A549 (cell line): ENCODE results near the gene SHC2. TPM values are rescaled to one million over a fixed set of nuclear protein-coding genes. Genes with fewer than 3 reads are reported as not detected.

Experiments used
- ATAC-seq, 2 experiments: fragments of 200-7000 bp in 1 of 2; fragments of >200 bp in 1 of 2; cut with Nextera tagmentation in 1 of 2; cut with Tn5 transposase in 1 of 2; 3 replicates each; pipeline versions ENCODE4 v1.8.0 to v1.9.1; 2018 to 2020; ENCODE audit warnings: mild to moderate bottlenecking in 1 of 2, moderate library complexity in 1 of 2
- CTCF ChIA-PET: fragments of 300-600 bp; sonication (Branson Sonifier 250); formaldehyde crosslinking; extraction: SDS; loops from one replicate; lab custom pipeline; 2021; ENCODE audit warnings: antibody characterized with exemption, inconsistent platforms; lab: Yijun Ruan, JAX
- POLR2A ChIA-PET: fragments of 350-600 bp; formaldehyde crosslinking; extraction: SDS; loops from one replicate; lab custom pipeline; 2021; ENCODE audit warnings: antibody characterized with exemption, inconsistent platforms; lab: Yijun Ruan, JAX
- DNase-seq, 2 experiments: peaks; one replicate each; pipeline versions ENCODE4 v3.0.0 to v3.0.0-alpha.2; 2011 to 2016; ENCODE audit warnings: low read depth in 1 of 2, low spot score in 1 of 2
- FAIRE-seq: peaks from 2 replicates; lab custom pipeline; 2011; peaks lifted over from hg19 to GRCh38; lab: Jason Lieb, UNC
- H3K27ac ChIP-seq, 2 experiments: fragments of >200 bp; sonication (Bioruptor Twin); formaldehyde crosslinking; 3 replicates each; pipeline ENCODE4 v1.5.1; 2016 to 2017
- H3K4me1 ChIP-seq: fragments of >200 bp; sonication (Bioruptor Twin); formaldehyde crosslinking; 3 replicates; pipeline ENCODE4 v1.6.1; 2016
- H3K4me2 ChIP-seq: fragments of >200 bp; sonication (Bioruptor Twin); formaldehyde crosslinking; 3 replicates; pipeline ENCODE4 v1.6.1; 2016
- H3K4me3 ChIP-seq: fragments of >200 bp; sonication (Bioruptor Twin); formaldehyde crosslinking; 3 replicates; pipeline ENCODE4 v1.5.1; 2016
- H3K9me3 ChIP-seq: fragments of >200 bp; sonication (Bioruptor Twin); formaldehyde crosslinking; 3 replicates; pipeline ENCODE4 v1.6.1; 2016
- CHD2 ChIP-seq: fragments of 150-350 bp; IDR thresholded peaks from 2 replicates; pipeline ENCODE4 v1.6.1; 2014; ENCODE audit warnings: low read length; ENCODE audit not compliant: partially characterized antibody
- CHD4 ChIP-seq: fragments of 200-600 bp; sonication (generic); IDR thresholded peaks from 2 replicates; pipeline ENCODE4 v1.6.1; 2016; ENCODE audit warnings: antibody characterized with exemption, mild to moderate bottlenecking, borderline replicate concordance
- EHF ChIP-seq: fragments of 250-450 bp; sonication (Bioruptor Pico); IDR thresholded peaks from 2 replicates; pipeline ENCODE4 v1.5.0; 2020; ENCODE audit warnings: mild to moderate bottlenecking
- HEYL ChIP-seq: fragments of 250-450 bp; sonication (Bioruptor Pico); IDR thresholded peaks from 2 replicates; pipeline ENCODE4 v1.8.0; 2021; ENCODE audit warnings: mild to moderate bottlenecking, moderate library complexity
- JUNB ChIP-seq: fragments of >200 bp; sonication (Bioruptor Twin); formaldehyde crosslinking; IDR thresholded peaks from 2 replicates; pipeline ENCODE4 v1.6.1; 2016
- RCOR1 ChIP-seq: fragments of 150-350 bp; IDR thresholded peaks from 2 replicates; pipeline ENCODE4 v1.6.1; 2014; ENCODE audit warnings: antibody characterized with exemption, low read length, low read depth
- RNF2 ChIP-seq: fragments of 200-600 bp; sonication (generic); IDR thresholded peaks from 2 replicates; pipeline ENCODE4 v1.6.1; 2016; ENCODE audit warnings: low read depth, mild to moderate bottlenecking, antibody characterized with exemption, moderate library complexity, borderline replicate concordance
- SREBF2 ChIP-seq: fragments of 450-650 bp; IDR thresholded peaks from 2 replicates; pipeline ENCODE4 v1.6.1; 2014; ENCODE audit warnings: mild to moderate bottlenecking, moderate library complexity
- ZC3H11A ChIP-seq: fragments of 450-650 bp; IDR thresholded peaks from 2 replicates; pipeline ENCODE4 v1.6.1; 2014; ENCODE audit warnings: antibody characterized with exemption, mild to moderate bottlenecking
- WGBS: methylation state at CpG from one replicate; pipeline ENCODE4 v1.1.6; 2017; ENCODE audit errors: missing lambda C conversion rate; 5-methylcytosine and 5-hydroxymethylcytosine counted together
- polyA plus RNA-seq, 4 experiments: library from polyadenylated mRNA; depleted of rRNA in 3 of 4; stranded (reverse); fragments of >200 nt; fragmentation: RNase III in 1 of 4; extraction: RNeasy Plus Mini Kit Qiagen cat#74134 plus additional on column Dnase treatment in 1 of 4; gene quantifications; 2 replicates in 3 of 4; 3 replicates in 1 of 4; pipeline ENCODE4 v1.2.3, GENCODE V29; 2011 to 2017
- TF ChIP-seq, protein P1 (sequence below): IDR thresholded peaks from 2 replicates; pipeline ENCODE4 v1.6.1; 2012
- TF ChIP-seq, protein P2 (sequence below): fragments of >200 bp; sonication (Bioruptor Twin); formaldehyde crosslinking; IDR thresholded peaks from 3 replicates; pipeline ENCODE4 v1.5.1; 2016
- TF ChIP-seq, protein P3 (sequence below): IDR thresholded peaks from 2 replicates; pipeline ENCODE4 v1.6.1; 2012
- TF ChIP-seq, protein P4 (sequence below): fragments of 200-600 bp; sonication (generic); IDR thresholded peaks from 2 replicates; pipeline ENCODE4 v1.6.1; 2016; ENCODE audit warnings: antibody characterized with exemption, mild to moderate bottlenecking, moderate library complexity

The SHC2 gene
- polyA plus RNA-seq, 2 of the 4 experiments (the other 2 are of a cell fraction), result 0.36 to 0.58 TPM

DNA sequence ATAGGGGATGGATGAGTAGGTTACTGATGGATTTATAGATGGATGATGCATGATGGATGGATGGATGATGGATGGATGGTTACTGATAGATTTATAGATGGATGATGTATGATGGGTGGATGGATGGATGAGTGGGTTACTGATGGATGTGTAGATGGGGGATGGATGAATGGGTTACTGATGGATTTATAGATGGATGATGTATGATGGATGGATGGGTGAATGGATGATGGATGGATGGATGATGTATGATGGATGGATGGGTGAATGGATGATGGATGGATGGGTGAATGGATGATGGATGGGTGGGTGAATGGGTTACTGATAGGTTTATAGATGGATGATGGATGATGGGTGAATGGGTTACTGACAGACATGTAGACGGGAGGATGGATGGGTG lies 45.5 kb downstream of the SHC2 start:
- FAIRE-seq (no peak), ATAC-seq (no peak), DNase-seq (no peak)
- H3K27ac ChIP-seq, result no peak overlapping the region
- ChIA-PET CTCF (no interaction called here), POLR2A (no interaction called here)
- no peaks in the 10 kb centered on the region for H3K4me1 ChIP-seq
- no peak for TF ChIP-seq RNF2
- no peak for TF ChIP-seq RCOR1
- no peak for TF ChIP-seq ZC3H11A
- TF ChIP-seq, protein P1, sequence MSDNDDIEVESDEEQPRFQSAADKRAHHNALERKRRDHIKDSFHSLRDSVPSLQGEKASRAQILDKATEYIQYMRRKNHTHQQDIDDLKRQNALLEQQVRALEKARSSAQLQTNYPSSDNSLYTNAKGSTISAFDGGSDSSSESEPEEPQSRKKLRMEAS, result no peak
- TF ChIP-seq HEYL, result no peak
- no peak for TF ChIP-seq SREBF2
- TF ChIP-seq, protein P2, sequence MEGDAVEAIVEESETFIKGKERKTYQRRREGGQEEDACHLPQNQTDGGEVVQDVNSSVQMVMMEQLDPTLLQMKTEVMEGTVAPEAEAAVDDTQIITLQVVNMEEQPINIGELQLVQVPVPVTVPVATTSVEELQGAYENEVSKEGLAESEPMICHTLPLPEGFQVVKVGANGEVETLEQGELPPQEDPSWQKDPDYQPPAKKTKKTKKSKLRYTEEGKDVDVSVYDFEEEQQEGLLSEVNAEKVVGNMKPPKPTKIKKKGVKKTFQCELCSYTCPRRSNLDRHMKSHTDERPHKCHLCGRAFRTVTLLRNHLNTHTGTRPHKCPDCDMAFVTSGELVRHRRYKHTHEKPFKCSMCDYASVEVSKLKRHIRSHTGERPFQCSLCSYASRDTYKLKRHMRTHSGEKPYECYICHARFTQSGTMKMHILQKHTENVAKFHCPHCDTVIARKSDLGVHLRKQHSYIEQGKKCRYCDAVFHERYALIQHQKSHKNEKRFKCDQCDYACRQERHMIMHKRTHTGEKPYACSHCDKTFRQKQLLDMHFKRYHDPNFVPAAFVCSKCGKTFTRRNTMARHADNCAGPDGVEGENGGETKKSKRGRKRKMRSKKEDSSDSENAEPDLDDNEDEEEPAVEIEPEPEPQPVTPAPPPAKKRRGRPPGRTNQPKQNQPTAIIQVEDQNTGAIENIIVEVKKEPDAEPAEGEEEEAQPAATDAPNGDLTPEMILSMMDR, result no peak
- TF ChIP-seq, protein P3, sequence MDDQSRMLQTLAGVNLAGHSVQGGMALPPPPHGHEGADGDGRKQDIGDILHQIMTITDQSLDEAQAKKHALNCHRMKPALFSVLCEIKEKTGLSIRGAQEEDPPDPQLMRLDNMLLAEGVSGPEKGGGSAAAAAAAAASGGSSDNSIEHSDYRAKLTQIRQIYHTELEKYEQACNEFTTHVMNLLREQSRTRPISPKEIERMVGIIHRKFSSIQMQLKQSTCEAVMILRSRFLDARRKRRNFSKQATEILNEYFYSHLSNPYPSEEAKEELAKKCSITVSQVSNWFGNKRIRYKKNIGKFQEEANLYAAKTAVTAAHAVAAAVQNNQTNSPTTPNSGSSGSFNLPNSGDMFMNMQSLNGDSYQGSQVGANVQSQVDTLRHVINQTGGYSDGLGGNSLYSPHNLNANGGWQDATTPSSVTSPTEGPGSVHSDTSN, result no peak
- TF ChIP-seq CHD4, result no peak
- no peak for TF ChIP-seq EHF (CRISPR knock-in tag)
- no peak for TF ChIP-seq JUNB
- TF ChIP-seq, protein P4, sequence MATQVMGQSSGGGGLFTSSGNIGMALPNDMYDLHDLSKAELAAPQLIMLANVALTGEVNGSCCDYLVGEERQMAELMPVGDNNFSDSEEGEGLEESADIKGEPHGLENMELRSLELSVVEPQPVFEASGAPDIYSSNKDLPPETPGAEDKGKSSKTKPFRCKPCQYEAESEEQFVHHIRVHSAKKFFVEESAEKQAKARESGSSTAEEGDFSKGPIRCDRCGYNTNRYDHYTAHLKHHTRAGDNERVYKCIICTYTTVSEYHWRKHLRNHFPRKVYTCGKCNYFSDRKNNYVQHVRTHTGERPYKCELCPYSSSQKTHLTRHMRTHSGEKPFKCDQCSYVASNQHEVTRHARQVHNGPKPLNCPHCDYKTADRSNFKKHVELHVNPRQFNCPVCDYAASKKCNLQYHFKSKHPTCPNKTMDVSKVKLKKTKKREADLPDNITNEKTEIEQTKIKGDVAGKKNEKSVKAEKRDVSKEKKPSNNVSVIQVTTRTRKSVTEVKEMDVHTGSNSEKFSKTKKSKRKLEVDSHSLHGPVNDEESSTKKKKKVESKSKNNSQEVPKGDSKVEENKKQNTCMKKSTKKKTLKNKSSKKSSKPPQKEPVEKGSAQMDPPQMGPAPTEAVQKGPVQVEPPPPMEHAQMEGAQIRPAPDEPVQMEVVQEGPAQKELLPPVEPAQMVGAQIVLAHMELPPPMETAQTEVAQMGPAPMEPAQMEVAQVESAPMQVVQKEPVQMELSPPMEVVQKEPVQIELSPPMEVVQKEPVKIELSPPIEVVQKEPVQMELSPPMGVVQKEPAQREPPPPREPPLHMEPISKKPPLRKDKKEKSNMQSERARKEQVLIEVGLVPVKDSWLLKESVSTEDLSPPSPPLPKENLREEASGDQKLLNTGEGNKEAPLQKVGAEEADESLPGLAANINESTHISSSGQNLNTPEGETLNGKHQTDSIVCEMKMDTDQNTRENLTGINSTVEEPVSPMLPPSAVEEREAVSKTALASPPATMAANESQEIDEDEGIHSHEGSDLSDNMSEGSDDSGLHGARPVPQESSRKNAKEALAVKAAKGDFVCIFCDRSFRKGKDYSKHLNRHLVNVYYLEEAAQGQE, result no peak
- no peak overlapping the region for H3K4me2 ChIP-seq
- H3K4me3 ChIP-seq, result no peak overlapping the region
- WGBS, result 73% methylated on average over 1 of the region's 1 CpG
- no peaks in the 10 kb centered on the region for H3K9me3 ChIP-seq

DNA sequence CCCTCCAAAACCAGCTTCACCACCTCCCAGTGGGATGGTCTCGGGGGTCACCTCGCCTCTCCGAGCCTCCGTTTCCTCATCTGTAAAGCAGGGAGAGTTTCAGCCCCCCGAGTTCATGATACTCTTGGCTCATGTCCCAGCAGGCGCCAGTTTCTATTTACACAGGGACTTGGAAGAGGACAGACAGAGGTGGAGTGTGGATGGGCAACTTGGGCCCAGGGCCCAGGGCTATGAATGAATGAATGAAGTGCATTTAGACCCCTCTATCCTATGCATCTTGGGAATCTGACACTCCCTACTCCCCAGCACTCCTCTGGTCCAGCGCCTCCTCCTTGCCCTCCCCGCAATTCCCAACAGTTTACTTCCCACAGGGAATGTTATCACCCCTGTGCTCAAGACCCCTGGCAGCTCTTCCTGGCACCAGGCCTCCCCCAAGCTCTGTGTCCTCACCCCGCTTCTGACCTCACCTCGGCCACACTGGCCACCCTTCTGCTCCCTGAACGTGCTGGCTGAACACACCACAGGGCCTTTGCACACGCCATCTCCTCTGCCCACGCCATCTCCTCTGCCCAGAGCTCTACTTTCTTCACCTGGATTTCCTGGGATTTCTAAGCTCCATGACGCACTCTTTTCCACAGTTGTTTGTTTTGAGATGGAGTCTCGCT lies 46.9 kb downstream of the SHC2 start:
- ChIA-PET POLR2A (no interaction called here), CTCF (no interaction called here)
- ATAC-seq (no peak), FAIRE-seq (no peak), DNase-seq (no peak)
- Histone ChIP-seq H3K9me3 (no peaks in the 10 kb centered on the region), H3K4me2 (no peak overlapping the region), H3K4me1 (no peaks in the 10 kb centered on the region), H3K27ac (no peak overlapping the region), H3K4me3 (no peak overlapping the region)
- TF ChIP-seq RCOR1 (no peak), HEYL (no peak), CHD2 (no peak), EHF (CRISPR knock-in tag) (no peak)
- WGBS, result 45% methylated on average over 10 of the region's 15 CpGs
